SU-DHL-6 (cell line): ENCODE measurements around the gene EOLA1.
"Not testable (repeated sequence)": the region's sequence is repeated elsewhere in the genome, so short reads cannot be mapped to it uniquely, and the experiment has no call there.

Experiments
- EZH2phosphoT487 ChIP-seq: fragments of 200-600 bp; sonication (generic), shearing (Covaris generic); conservative IDR thresholded peaks from 2 replicates; pipeline ENCODE4 v1.6.1; 2018; ENCODE audit warnings: mild to moderate bottlenecking, antibody characterized with exemption, low read length, moderate library complexity, mixed read lengths
- TF ChIP-seq, protein P1 (sequence below): fragments of 200-600 bp; sonication (generic); IDR thresholded peaks from one replicate; pipeline ENCODE4 v1.5.1; 2017; ENCODE audit warnings: antibody characterized with exemption, mild to moderate bottlenecking, low read length, moderate library complexity; ENCODE audit not compliant: insufficient read depth, poor library complexity, severe bottlenecking

DNA sequence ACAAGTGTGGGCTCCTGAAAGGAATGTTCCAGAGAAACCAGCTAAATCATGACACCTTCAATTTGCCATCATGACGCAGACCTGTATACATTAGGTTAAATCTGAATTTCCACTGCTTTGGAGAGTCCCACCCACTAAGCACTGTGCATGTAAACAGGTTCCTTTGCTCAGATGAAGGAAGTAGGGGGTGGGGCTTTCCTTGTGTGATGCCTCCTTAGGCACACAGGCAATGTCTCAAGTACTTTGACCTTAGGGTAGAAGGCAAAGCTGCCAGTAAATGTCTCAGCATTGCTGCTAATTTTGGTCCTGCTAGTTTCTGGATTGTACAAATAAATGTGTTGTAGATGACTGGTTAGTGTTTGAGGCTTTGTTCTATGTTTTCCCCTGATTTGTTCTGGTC, 6.2 kb downstream of the EOLA1 start:
- TF ChIP-seq, protein P1, sequence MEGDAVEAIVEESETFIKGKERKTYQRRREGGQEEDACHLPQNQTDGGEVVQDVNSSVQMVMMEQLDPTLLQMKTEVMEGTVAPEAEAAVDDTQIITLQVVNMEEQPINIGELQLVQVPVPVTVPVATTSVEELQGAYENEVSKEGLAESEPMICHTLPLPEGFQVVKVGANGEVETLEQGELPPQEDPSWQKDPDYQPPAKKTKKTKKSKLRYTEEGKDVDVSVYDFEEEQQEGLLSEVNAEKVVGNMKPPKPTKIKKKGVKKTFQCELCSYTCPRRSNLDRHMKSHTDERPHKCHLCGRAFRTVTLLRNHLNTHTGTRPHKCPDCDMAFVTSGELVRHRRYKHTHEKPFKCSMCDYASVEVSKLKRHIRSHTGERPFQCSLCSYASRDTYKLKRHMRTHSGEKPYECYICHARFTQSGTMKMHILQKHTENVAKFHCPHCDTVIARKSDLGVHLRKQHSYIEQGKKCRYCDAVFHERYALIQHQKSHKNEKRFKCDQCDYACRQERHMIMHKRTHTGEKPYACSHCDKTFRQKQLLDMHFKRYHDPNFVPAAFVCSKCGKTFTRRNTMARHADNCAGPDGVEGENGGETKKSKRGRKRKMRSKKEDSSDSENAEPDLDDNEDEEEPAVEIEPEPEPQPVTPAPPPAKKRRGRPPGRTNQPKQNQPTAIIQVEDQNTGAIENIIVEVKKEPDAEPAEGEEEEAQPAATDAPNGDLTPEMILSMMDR, result not testable (repeated sequence)
- not testable (repeated sequence) for TF ChIP-seq EZH2phosphoT487
